Measurements from ENCODE around the gene PAFAH1B1.

DNA sequence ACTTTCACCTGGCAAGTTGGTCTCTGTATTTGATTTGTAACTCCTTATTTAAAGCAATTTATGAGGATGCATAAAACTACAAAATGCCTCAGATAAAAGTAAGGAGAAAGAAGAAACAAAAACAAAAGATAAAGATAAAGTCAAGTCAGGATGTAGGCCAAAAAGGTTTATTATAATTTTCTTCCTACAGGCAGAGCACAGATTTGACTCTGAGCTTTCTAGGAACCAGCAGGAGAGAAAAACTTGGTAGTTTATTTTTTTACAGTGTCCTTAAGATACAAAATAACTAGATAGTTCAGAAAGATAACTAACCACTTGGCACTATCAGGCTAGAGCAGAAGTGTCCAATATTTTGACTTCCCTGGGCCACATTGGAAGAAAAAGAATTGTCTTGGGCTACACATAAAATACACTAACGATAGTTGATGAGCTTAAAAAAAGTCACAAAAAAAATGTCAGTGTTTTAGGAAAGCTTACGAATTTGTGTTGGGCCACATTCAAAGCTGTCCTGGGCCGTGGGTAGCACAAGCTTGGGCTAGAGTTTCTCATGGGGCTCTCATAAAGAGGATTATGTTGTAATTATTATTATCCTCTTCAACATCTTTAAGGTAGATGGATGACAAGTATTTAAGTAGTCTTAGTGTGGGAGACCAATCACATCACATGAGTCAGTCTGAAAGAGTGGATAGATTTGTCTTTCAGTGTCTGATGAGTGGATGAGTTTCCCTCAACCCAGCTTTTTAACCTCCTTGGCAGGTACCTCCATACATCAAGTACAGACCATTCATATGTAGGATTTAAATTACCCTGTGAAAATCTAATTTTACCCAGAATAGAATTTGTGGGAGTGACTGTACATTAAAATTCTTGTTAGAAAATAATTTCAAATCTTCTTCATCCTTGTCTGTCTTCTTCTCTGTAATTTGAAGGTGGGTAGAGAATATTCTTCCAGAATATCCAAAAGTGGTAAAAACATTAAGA, 17.0 kb downstream of the PAFAH1B1 start:
- TF ChIP-seq, protein P1, sequence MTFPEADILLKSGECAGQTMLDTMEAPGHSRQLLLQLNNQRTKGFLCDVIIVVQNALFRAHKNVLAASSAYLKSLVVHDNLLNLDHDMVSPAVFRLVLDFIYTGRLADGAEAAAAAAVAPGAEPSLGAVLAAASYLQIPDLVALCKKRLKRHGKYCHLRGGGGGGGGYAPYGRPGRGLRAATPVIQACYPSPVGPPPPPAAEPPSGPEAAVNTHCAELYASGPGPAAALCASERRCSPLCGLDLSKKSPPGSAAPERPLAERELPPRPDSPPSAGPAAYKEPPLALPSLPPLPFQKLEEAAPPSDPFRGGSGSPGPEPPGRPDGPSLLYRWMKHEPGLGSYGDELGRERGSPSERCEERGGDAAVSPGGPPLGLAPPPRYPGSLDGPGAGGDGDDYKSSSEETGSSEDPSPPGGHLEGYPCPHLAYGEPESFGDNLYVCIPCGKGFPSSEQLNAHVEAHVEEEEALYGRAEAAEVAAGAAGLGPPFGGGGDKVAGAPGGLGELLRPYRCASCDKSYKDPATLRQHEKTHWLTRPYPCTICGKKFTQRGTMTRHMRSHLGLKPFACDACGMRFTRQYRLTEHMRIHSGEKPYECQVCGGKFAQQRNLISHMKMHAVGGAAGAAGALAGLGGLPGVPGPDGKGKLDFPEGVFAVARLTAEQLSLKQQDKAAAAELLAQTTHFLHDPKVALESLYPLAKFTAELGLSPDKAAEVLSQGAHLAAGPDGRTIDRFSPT (tag by site-specific recombination; IDR thresholded peaks at IDR 0.05): no peak
- TF ChIP-seq, protein P2, sequence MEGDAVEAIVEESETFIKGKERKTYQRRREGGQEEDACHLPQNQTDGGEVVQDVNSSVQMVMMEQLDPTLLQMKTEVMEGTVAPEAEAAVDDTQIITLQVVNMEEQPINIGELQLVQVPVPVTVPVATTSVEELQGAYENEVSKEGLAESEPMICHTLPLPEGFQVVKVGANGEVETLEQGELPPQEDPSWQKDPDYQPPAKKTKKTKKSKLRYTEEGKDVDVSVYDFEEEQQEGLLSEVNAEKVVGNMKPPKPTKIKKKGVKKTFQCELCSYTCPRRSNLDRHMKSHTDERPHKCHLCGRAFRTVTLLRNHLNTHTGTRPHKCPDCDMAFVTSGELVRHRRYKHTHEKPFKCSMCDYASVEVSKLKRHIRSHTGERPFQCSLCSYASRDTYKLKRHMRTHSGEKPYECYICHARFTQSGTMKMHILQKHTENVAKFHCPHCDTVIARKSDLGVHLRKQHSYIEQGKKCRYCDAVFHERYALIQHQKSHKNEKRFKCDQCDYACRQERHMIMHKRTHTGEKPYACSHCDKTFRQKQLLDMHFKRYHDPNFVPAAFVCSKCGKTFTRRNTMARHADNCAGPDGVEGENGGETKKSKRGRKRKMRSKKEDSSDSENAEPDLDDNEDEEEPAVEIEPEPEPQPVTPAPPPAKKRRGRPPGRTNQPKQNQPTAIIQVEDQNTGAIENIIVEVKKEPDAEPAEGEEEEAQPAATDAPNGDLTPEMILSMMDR (tag by site-specific recombination; IDR thresholded peaks at IDR 0.05): no peak
- TF ChIP-seq ZNF114 (tag by site-specific recombination; IDR thresholded peaks at IDR 0.05) (no peak), MYNN (tag by site-specific recombination; IDR thresholded peaks at IDR 0.05; ENCODE audit: borderline replicate concordance) (no peak), ZNF596 (tag by site-specific recombination; IDR thresholded peaks at IDR 0.05) (no peak), ZNF311 (tag by site-specific recombination; IDR thresholded peaks at IDR 0.05; ENCODE audit: borderline replicate concordance) (no peak), ZSCAN30 (tag by site-specific recombination; IDR thresholded peaks at IDR 0.05) (no peak), BCL11A (tag by site-specific recombination; IDR thresholded peaks at IDR 0.05; ENCODE audit: low read depth) (no peak)
- TF ChIP-seq, protein P3, sequence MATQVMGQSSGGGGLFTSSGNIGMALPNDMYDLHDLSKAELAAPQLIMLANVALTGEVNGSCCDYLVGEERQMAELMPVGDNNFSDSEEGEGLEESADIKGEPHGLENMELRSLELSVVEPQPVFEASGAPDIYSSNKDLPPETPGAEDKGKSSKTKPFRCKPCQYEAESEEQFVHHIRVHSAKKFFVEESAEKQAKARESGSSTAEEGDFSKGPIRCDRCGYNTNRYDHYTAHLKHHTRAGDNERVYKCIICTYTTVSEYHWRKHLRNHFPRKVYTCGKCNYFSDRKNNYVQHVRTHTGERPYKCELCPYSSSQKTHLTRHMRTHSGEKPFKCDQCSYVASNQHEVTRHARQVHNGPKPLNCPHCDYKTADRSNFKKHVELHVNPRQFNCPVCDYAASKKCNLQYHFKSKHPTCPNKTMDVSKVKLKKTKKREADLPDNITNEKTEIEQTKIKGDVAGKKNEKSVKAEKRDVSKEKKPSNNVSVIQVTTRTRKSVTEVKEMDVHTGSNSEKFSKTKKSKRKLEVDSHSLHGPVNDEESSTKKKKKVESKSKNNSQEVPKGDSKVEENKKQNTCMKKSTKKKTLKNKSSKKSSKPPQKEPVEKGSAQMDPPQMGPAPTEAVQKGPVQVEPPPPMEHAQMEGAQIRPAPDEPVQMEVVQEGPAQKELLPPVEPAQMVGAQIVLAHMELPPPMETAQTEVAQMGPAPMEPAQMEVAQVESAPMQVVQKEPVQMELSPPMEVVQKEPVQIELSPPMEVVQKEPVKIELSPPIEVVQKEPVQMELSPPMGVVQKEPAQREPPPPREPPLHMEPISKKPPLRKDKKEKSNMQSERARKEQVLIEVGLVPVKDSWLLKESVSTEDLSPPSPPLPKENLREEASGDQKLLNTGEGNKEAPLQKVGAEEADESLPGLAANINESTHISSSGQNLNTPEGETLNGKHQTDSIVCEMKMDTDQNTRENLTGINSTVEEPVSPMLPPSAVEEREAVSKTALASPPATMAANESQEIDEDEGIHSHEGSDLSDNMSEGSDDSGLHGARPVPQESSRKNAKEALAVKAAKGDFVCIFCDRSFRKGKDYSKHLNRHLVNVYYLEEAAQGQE (tag by site-specific recombination; IDR thresholded peaks at IDR 0.05): no peak

Measured in HEK293 (cell line).